Measurements from ENCODE around the gene MS4A8. TPM values are rescaled to one million over a fixed set of nuclear protein-coding genes. Genes with fewer than 3 reads are reported as not detected.

The MS4A8 gene
- total and polyA plus RNA-seq, 2 of the 4 experiments (the other 2 are of a cell fraction), result not detected

DNA sequence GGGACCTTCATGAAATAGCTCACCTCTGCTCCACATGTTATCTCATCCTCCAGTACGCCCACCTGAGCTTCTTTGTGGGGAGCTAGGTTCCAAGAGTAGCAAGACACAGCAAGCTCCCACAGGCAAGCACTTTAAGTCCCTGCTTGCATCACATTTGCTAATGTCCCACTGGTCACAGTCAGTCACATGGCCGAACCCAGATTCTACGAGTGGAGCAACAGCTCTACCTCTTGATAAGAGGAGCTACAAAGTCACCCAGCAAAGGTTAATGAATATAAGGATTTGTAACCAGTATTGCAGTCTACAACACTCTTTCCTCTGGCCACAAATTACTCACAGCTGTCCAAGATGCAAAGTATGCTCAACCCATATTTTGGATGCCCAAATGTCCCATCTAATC is 42.0 kb downstream of the MS4A8 start:
- Histone ChIP-seq H2AK5ac (ENCODE audit: low read depth, low read length) (no peak overlapping the region), H3K4me3 (ENCODE audit: insufficient read depth, low read depth, low read length) (no peak overlapping the region), H3K9me1 (ENCODE audit: insufficient read depth, low read length) (no peaks in the 10 kb centered on the region), H4K5ac (ENCODE audit: low read depth, low read length) (no peak overlapping the region), H3K9ac (ENCODE audit: low read depth, low read length) (no peak overlapping the region), H3K23ac (ENCODE audit: low read depth, low read length) (no peak overlapping the region), H3K4me2 (ENCODE audit: low read depth, low read length) (no peak overlapping the region), H2AFZ (replicated peaks; ENCODE audit: low read length, poor library complexity) (no peak overlapping the region), H4K8ac (ENCODE audit: low read depth in 2 of 2, low read length in 2 of 2) (no peak overlapping the region), H2BK5ac (ENCODE audit: low read depth, low read length, poor library complexity, severe bottlenecking) (no peak overlapping the region), H2BK20ac (ENCODE audit: low read depth, low read length) (no peak overlapping the region), H3K4me1 (ENCODE audit: control insufficient read depth, insufficient read depth, low read length) (no peaks in the 10 kb centered on the region), H2BK15ac (ENCODE audit: low read depth, low read length) (no peak overlapping the region), H2BK120ac (ENCODE audit: low read depth, low read length) (no peak overlapping the region), H4K91ac (ENCODE audit: insufficient read depth, low read depth, low read length) (no peak overlapping the region), H4K20me1 (ENCODE audit: insufficient read depth, low read length) (no peaks in the 10 kb centered on the region), H3K27ac (ENCODE audit: insufficient read depth, low read length) (no peak overlapping the region), H3K79me1 (ENCODE audit: low read depth in 1 of 2, low read length in 2 of 2) (no peaks in the 10 kb centered on the region), H3K36me3 (ENCODE audit: control insufficient read depth, insufficient read depth, low read length) (no peaks in the 10 kb centered on the region), H3K14ac (replicated peaks; ENCODE audit: low read depth, low read length) (no peak overlapping the region), H3K4ac (ENCODE audit: low read depth, low read length) (no peak overlapping the region), H3K27me3 (ENCODE audit: control insufficient read depth, insufficient read depth, low read length) (no peaks in the 10 kb centered on the region), H2AK9ac (replicated peaks; ENCODE audit: low read depth, low read length, poor library complexity) (no peak overlapping the region), H3K56ac (ENCODE audit: extremely low read depth, insufficient read depth, low read length) (no peak overlapping the region), H3K9me3 (ENCODE audit: control insufficient read depth, insufficient read depth, low read length) (no peaks in the 10 kb centered on the region), H3K18ac (ENCODE audit: low read depth, low read length) (no peak overlapping the region)
- no peak for DNase-seq
- ATAC-seq (ENCODE audit: low read depth), result no peak
- intact Hi-C loops (cut with micrococcal nuclease), result no loop called here
- ChIA-PET POLR2A (ENCODE audit: unreplicated experiment) (no interaction called here), CTCF (no interaction called here)
- dilution Hi-C loops (cut with HindIII; ENCODE audit: low sequenced_read_pairs, unreplicated experiment), result no loop called here
- TF ChIP-seq FOS (IDR thresholded peaks at IDR 0.05; ENCODE audit: low read depth, low read length), result no peak
- no peak for TF ChIP-seq MXI1 (IDR thresholded peaks at IDR 0.05; ENCODE audit: borderline replicate concordance, low read depth, low read length)
- TF ChIP-seq SMC3 (IDR thresholded peaks at IDR 0.05; ENCODE audit: low read depth, low read length), result no peak
- TF ChIP-seq MAZ (IDR thresholded peaks at IDR 0.05; ENCODE audit: borderline replicate concordance, low read depth, low read length), result no peak
- TF ChIP-seq, protein P1, sequence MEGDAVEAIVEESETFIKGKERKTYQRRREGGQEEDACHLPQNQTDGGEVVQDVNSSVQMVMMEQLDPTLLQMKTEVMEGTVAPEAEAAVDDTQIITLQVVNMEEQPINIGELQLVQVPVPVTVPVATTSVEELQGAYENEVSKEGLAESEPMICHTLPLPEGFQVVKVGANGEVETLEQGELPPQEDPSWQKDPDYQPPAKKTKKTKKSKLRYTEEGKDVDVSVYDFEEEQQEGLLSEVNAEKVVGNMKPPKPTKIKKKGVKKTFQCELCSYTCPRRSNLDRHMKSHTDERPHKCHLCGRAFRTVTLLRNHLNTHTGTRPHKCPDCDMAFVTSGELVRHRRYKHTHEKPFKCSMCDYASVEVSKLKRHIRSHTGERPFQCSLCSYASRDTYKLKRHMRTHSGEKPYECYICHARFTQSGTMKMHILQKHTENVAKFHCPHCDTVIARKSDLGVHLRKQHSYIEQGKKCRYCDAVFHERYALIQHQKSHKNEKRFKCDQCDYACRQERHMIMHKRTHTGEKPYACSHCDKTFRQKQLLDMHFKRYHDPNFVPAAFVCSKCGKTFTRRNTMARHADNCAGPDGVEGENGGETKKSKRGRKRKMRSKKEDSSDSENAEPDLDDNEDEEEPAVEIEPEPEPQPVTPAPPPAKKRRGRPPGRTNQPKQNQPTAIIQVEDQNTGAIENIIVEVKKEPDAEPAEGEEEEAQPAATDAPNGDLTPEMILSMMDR (conservative IDR thresholded peaks at IDR 0.05; ENCODE audit: low read depth, low read length), result no peak
- no peak for TF ChIP-seq BHLHE40 (IDR thresholded peaks at IDR 0.05; ENCODE audit: low read depth, low read length)
- no peak for TF ChIP-seq MAFK (IDR thresholded peaks at IDR 0.05; ENCODE audit: low read depth, low read length)
- no peak for TF ChIP-seq CEBPB (IDR thresholded peaks at IDR 0.05; ENCODE audit: low read depth, low read length)
- no peak for TF ChIP-seq RFX5 (IDR thresholded peaks at IDR 0.05; ENCODE audit: low read depth, low read length)
- no peak for TF ChIP-seq NFE2L2 (IDR thresholded peaks at IDR 0.05; ENCODE audit: low read depth, low read length)
- TF ChIP-seq POLR2A (IDR thresholded peaks at IDR 0.05; ENCODE audit: low read depth, low read length), result no peak
- WGBS, 2 experiments (ENCODE audit: extremely low coverage in 2 of 2, insufficient read length in 1 of 2), result no CpG with 5 or more reads among the region's 3 CpGs
- BruUV-seq (replicated peaks), result no TSS peak
- in situ Hi-C loops (cut with MboI; ENCODE audit: low sequenced_read_pairs), result no loop called here

All from IMR-90 (cell line).